ENCODE measurements around the gene SRRM3.

DNA sequence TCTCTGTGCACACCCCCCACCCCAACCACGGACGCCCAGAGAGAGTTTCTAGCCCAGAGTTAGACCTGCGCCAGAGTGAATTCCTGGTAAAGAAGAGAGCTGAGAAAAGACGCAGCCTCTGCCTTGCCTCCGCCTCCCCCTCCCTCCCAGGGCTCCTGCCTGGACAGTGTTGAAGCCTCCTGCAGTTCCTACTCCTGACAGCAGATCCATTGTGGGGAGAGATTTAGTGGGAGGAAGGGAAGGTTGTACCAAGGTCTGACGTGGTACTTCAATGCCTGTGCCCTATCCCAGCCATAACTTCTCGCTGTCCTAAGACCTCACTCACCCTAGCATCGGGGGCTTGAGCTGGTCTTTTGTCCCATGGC is 952 bp downstream of the SRRM3 start:
- TF ChIP-seq, protein P1, sequence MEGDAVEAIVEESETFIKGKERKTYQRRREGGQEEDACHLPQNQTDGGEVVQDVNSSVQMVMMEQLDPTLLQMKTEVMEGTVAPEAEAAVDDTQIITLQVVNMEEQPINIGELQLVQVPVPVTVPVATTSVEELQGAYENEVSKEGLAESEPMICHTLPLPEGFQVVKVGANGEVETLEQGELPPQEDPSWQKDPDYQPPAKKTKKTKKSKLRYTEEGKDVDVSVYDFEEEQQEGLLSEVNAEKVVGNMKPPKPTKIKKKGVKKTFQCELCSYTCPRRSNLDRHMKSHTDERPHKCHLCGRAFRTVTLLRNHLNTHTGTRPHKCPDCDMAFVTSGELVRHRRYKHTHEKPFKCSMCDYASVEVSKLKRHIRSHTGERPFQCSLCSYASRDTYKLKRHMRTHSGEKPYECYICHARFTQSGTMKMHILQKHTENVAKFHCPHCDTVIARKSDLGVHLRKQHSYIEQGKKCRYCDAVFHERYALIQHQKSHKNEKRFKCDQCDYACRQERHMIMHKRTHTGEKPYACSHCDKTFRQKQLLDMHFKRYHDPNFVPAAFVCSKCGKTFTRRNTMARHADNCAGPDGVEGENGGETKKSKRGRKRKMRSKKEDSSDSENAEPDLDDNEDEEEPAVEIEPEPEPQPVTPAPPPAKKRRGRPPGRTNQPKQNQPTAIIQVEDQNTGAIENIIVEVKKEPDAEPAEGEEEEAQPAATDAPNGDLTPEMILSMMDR (IDR thresholded peaks at IDR 0.05) = no peak
- TF ChIP-seq POLR2A (IDR thresholded peaks at IDR 0.05) = no peak
